Type B pancreatic cell (in vitro differentiated cells): ENCODE data around the gene ACSS2. TPM values are rescaled to one million over a fixed set of nuclear protein-coding genes. Genes with fewer than 3 reads are reported as not detected.

Experiments
- DNase-seq: peaks from one replicate; pipeline ENCODE4 v3.0.0; 2021; ENCODE audit warnings: mixed read lengths; ENCODE audit not compliant: unreplicated experiment; ENCODE audit errors: extremely low spot score
- H3K27ac Mint-ChIP-seq: 2 replicates; pipeline ENCODE4 v1.8.0; 2021; ENCODE audit warnings: mild to moderate bottlenecking, mixed read lengths
- H3K27me3 Mint-ChIP-seq: 2 replicates; pipeline ENCODE4 v1.8.0; 2021; ENCODE audit warnings: mixed read lengths
- H3K36me3 Mint-ChIP-seq: 2 replicates; pipeline ENCODE4 v1.8.0; 2021; ENCODE audit warnings: mixed read lengths
- H3K4me1 Mint-ChIP-seq: one replicate; pipeline ENCODE4 v1.8.0; 2021; ENCODE audit warnings: mixed read lengths; ENCODE audit not compliant: unreplicated experiment
- H3K4me3 Mint-ChIP-seq: 2 replicates; pipeline ENCODE4 v1.8.0; 2021; ENCODE audit warnings: mild to moderate bottlenecking, mixed read lengths
- H3K9me3 Mint-ChIP-seq: 2 replicates; pipeline ENCODE4 v1.8.0; 2021; ENCODE audit warnings: mixed read lengths
- long read RNA-seq: library from polyadenylated mRNA; unstranded; transcript quantifications from one replicate; pipeline ENCODE4 v2.0.0, GENCODE V29; 2020
- total RNA-seq: library from RNA; stranded (reverse); gene quantifications from 2 replicates; pipeline ENCODE4 v1.2.1, GENCODE V29; 2021; ENCODE audit warnings: low replicate concordance
- TF ChIP-seq, protein P1 (sequence below): fragments of 200-600 bp; sonication (generic); conservative IDR thresholded peaks from 2 replicates; pipeline ENCODE4 v1.5.0; 2021; ENCODE audit warnings: antibody characterized with exemption, mild to moderate bottlenecking

ACSS2 gene, protein sequence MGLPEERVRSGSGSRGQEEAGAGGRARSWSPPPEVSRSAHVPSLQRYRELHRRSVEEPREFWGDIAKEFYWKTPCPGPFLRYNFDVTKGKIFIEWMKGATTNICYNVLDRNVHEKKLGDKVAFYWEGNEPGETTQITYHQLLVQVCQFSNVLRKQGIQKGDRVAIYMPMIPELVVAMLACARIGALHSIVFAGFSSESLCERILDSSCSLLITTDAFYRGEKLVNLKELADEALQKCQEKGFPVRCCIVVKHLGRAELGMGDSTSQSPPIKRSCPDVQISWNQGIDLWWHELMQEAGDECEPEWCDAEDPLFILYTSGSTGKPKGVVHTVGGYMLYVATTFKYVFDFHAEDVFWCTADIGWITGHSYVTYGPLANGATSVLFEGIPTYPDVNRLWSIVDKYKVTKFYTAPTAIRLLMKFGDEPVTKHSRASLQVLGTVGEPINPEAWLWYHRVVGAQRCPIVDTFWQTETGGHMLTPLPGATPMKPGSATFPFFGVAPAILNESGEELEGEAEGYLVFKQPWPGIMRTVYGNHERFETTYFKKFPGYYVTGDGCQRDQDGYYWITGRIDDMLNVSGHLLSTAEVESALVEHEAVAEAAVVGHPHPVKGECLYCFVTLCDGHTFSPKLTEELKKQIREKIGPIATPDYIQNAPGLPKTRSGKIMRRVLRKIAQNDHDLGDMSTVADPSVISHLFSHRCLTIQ
- 59.2 and 76.3 TPM in 2 replicates for total RNA-seq
- long read RNA-seq, transcript ACSS2-202 (18 exons, 3,065 nt) = major isoform, 22 of 54 reads
- long read RNA-seq, partial matches to known transcripts = 19 of 54 reads
- long read RNA-seq, other reads (novel, unspliced or antisense) = 11 of 54 reads

DNA sequence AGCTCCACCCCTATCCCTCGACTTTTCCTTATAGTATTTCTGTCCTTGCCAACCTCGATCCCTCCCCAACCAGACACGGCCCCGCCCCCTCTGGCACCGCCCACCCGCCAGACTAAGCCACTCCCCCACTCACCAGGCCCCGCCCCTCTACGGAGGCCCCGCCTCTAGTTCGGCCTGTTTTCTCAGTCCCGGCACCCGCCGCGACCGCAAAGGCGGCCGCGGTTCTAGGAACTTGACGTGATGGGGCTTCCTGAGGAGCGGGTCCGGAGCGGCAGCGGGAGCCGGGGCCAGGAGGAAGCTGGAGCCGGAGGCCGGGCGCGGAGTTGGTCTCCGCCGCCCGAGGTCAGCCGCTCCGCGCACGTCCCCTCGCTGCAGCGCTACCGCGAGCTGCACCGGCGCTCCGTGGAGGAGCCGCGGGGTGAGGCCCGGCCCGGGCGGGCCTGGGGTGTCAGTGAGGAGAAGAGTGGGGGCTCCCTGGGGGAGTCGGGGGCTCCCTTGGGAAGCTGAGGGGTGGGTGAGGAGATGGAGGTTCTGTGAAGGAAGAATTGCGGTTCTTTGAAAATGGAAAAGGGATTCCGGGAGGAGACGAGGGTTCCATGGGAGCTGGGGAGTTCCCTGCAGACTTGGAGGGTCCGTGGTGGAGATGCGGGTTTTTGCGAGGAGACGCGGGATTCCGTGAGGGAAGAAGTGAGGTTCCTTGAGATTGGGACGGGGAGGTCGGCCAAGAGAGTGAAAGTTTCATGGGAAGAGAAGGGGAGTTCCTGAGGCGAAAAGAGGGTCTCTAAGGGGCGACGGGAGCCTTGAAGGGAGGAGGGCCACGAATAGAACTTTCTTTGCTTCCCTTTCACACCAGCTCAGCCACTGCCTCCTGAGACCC is at the start of gene ACSS2:
TSS of gene ACSS2 (plus strand) at position 207 of the 877 bp plus-strand sequence. CDS start at position 241, 34 bp downstream.
- Mint-ChIP-seq H3K9me3 (no peaks in the 10 kb centered on the region), H3K4me1 (peaks cover 48% of the 10 kb centered on the region), H3K27ac (peak within 1 kb of the TSS; percentile 96), H3K4me3 (peak within 1 kb of the TSS; percentile 98), H3K27me3 (peaks cover 3% of the 10 kb centered on the region), H3K36me3 (peaks cover 8% of the 10 kb centered on the region)
- no peak for DNase-seq
- TF ChIP-seq, protein P1, sequence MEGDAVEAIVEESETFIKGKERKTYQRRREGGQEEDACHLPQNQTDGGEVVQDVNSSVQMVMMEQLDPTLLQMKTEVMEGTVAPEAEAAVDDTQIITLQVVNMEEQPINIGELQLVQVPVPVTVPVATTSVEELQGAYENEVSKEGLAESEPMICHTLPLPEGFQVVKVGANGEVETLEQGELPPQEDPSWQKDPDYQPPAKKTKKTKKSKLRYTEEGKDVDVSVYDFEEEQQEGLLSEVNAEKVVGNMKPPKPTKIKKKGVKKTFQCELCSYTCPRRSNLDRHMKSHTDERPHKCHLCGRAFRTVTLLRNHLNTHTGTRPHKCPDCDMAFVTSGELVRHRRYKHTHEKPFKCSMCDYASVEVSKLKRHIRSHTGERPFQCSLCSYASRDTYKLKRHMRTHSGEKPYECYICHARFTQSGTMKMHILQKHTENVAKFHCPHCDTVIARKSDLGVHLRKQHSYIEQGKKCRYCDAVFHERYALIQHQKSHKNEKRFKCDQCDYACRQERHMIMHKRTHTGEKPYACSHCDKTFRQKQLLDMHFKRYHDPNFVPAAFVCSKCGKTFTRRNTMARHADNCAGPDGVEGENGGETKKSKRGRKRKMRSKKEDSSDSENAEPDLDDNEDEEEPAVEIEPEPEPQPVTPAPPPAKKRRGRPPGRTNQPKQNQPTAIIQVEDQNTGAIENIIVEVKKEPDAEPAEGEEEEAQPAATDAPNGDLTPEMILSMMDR = no peak

DNA sequence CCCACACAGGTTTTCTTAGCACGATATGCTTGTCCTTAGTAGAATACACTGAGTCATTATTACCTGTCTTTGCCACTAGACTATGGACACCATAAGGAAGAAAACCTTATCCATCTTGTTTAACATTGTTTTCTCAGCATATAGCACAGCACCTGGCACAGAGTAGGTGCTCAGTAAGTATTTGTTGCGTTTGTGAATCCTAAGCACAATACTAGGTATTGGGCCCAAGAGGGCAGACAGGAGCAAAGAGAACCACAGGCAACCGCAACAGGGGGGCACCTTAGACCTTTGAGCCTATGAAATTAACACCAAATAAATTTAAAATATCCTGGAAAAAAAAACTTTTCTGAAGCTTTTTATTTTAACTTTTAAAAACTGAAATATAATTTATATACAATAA is 47.2 kb upstream of the ACSS2 start:
- Mint-ChIP-seq H3K4me3 (peak overlapping the region; percentile 55), H3K4me1 (peaks cover 8% of the 10 kb centered on the region), H3K9me3 (no peaks in the 10 kb centered on the region), H3K27me3 (peaks cover 7% of the 10 kb centered on the region), H3K27ac (no peak overlapping the region), H3K36me3 (peaks cover 9% of the 10 kb centered on the region)
- TF ChIP-seq, protein P1 = peak; percentile 37
- DNase-seq = no peak

DNA sequence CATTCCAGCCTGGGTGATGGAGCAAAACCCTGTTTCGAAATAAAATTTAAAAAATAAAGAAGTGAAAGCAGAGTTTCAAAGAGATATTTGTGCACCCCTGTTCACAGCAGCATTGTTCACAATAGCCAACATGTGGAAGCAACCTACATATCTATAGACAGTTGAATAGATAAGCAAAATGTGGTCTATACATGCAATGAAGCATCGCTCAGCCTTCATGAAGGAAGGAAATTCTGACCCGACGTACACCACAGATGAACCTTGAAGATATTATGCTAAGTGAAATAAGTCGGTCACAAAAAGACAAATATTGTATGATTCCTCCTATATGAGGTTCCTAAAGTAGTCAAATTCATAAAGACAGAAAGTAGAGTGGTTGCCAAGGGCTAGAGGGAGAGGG is 44.5 kb upstream of the ACSS2 start:
- H3K27ac Mint-ChIP-seq = no peak overlapping the region
- no peaks in the 10 kb centered on the region for H3K9me3 Mint-ChIP-seq
- H3K4me3 Mint-ChIP-seq = no peak overlapping the region
- TF ChIP-seq, protein P1 = no peak
- peaks cover 3% of the 10 kb centered on the region for H3K36me3 Mint-ChIP-seq
- peaks cover 4% of the 10 kb centered on the region for H3K4me1 Mint-ChIP-seq
- DNase-seq = no peak
- peaks cover 11% of the 10 kb centered on the region for H3K27me3 Mint-ChIP-seq

DNA sequence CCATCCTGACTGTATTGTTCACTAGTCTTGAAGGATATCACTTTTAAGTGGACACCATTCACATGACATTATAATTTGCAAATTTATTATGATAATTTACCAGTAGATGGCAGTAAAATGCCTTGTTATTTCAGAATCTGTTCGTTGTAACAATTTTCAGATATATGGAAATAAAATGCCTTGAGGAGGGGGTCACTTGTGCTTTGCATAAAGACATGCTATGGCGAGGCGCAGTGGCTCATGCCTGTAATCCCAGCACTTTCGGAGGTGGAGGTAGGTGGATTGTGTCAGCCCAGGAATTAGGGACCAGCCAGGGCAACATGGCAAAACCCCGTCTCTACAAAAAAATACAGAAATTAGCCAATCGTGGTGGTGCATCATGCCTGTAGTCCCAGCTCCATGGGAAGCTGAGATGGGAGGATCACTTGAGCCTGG is 41.9 kb upstream of the ACSS2 start:
- Mint-ChIP-seq H3K36me3 (no peaks in the 10 kb centered on the region), H3K9me3 (no peaks in the 10 kb centered on the region), H3K27me3 (peaks cover 11% of the 10 kb centered on the region), H3K4me1 (peaks cover 4% of the 10 kb centered on the region), H3K27ac (no peak overlapping the region), H3K4me3 (no peak overlapping the region)
- TF ChIP-seq, protein P1 = peak; percentile 77
- DNase-seq = no peak

DNA sequence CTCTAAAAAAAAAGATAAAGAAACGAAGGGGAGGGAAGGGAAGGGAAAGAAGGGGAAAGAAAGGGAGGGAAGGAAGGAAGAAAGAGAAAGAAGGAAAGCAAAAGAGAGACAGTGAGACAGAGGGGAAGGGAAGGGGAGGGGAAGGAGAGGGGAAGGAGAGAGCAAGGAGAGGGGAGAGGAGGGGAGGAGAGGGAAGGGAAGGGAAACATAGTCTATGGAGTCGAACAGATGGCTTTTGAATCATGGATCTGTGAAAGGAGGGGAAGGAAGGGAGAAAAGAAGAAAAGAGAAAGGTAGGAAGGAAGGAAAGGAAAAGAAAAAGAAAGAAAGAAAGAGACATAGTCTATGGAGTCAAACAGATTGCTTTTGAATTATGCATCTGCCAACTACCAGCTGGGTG is 34.3 kb upstream of the ACSS2 start:
- H3K4me3 Mint-ChIP-seq = no peak overlapping the region
- H3K27me3 Mint-ChIP-seq = no peaks in the 10 kb centered on the region

More for the DNA sequence above, 34.3 kb upstream of the ACSS2 start:
- TF ChIP-seq, protein P1 = no peak
- no peaks in the 10 kb centered on the region for H3K4me1 Mint-ChIP-seq
- DNase-seq = no peak
- H3K27ac Mint-ChIP-seq = no peak overlapping the region
- H3K9me3 Mint-ChIP-seq = no peaks in the 10 kb centered on the region
- H3K36me3 Mint-ChIP-seq = peaks cover 11% of the 10 kb centered on the region
